GM12878 (cell line): ENCODE data around the gene ALDH1A1. TPM values are rescaled to one million over a fixed set of nuclear protein-coding genes. Genes with fewer than 3 reads are reported as not detected.

ENCODE experiments used
- ATAC-seq: fragments of 200-7000 bp; cut with Tn5 transposase; 3 replicates; pipeline ENCODE4 v1.9.1; 2020; ENCODE audit warnings: mild to moderate bottlenecking, moderate library complexity
- BruUV-seq: library from RNA; stranded (reverse); fragments of 400-500 nt; replicated peaks from 2 replicates; lab custom pipeline; 2021; lab: Mats Ljungman, UMichigan
- CTCF ChIA-PET: fragments of 300-600 bp; sonication (Branson Sonifier 250); formaldehyde crosslinking; extraction: SDS; loops from one replicate; lab custom pipeline; 2021; ENCODE audit warnings: inconsistent platforms; lab: Yijun Ruan, JAX
- POLR2A ChIA-PET: fragments of 350-600 bp; formaldehyde crosslinking; extraction: SDS; loops from one replicate; lab custom pipeline; 2021; ENCODE audit warnings: inconsistent platforms; lab: Charles Lee
- RAD21 ChIA-PET: fragments of 300-600 bp; sonication (Branson Sonifier 250); formaldehyde crosslinking; loops from one replicate; lab custom pipeline; 2023; ENCODE audit warnings: antibody characterized with exemption; ENCODE audit not compliant: unreplicated experiment; lab: Charles Lee
- SMC1A ChIA-PET: fragments of 300-600 bp; sonication (Branson Sonifier 250); formaldehyde crosslinking; loops from one replicate; lab custom pipeline; 2023; ENCODE audit not compliant: unreplicated experiment, uncharacterized antibody; lab: Charles Lee
- DNase-seq: peaks from one replicate; pipeline ENCODE4 v3.0.0-alpha.2; 2011; ENCODE audit warnings: low read depth, low spot score
- FAIRE-seq: peaks from 3 replicates; lab custom pipeline; 2011; peaks lifted over from hg19 to GRCh38; lab: Jason Lieb, UNC
- H2AFZ ChIP-seq: 2 replicates; pipeline ENCODE4 v1.6.0; 2011; ENCODE audit warnings: low read depth, low read length, control low read depth; ENCODE audit not compliant: control insufficient read depth
- H3K27ac ChIP-seq: 2 replicates; pipeline ENCODE4 v1.5.1; 2011; ENCODE audit warnings: control low read depth; ENCODE audit not compliant: control insufficient read depth, insufficient read depth
- H3K27me3 ChIP-seq, 2 experiments: replicated peaks in 1 of 2; 2 replicates each; pipeline versions ENCODE4 v1.6.0 to v1.6.1; 2011; ENCODE audit warnings: low read length in 1 of 2; ENCODE audit not compliant: control insufficient read depth in 2 of 2, insufficient read depth in 2 of 2
- H3K36me3 ChIP-seq, 2 experiments: 2 replicates each; pipeline ENCODE4 v1.5.1; 2011; ENCODE audit warnings: low read length in 1 of 2; ENCODE audit not compliant: control insufficient read depth in 2 of 2, insufficient read depth in 2 of 2
- H3K4me1 ChIP-seq: 2 replicates; pipeline ENCODE4 v1.6.1; 2011; ENCODE audit warnings: mild to moderate bottlenecking, low read length, moderate library complexity, mixed read lengths; ENCODE audit not compliant: control insufficient read depth, insufficient read depth
- H3K4me2 ChIP-seq: 2 replicates; pipeline ENCODE4 v1.6.0; 2011; ENCODE audit warnings: control low read depth; ENCODE audit not compliant: control insufficient read depth, insufficient read depth
- H3K4me3 ChIP-seq: fragments of 200-600 bp; sonication (generic); 2 replicates; pipeline ENCODE4 v1.5.1; 2016
- H3K79me2 ChIP-seq: 2 replicates; pipeline ENCODE4 v1.6.0; 2011; ENCODE audit warnings: low read length; ENCODE audit not compliant: control insufficient read depth, insufficient read depth
- H3K9ac ChIP-seq: 2 replicates; pipeline ENCODE4 v1.8.0; 2011; ENCODE audit warnings: low read length, control low read depth, mixed read lengths; ENCODE audit not compliant: control insufficient read depth, insufficient read depth
- H3K9me3 ChIP-seq: replicated peaks from 3 replicates; pipeline ENCODE4 v1.5.1; 2011; ENCODE audit warnings: mild to moderate bottlenecking, low read length; ENCODE audit not compliant: control insufficient read depth, insufficient read depth
- H4K20me1 ChIP-seq: 2 replicates; pipeline ENCODE4 v1.6.0; 2011; ENCODE audit not compliant: control insufficient read depth, insufficient read depth
- CUX1 ChIP-seq: IDR thresholded peaks from 2 replicates; pipeline ENCODE4 v1.6.1; 2012; ENCODE audit warnings: improper control_type of control experiment, low read depth, low read length; ENCODE audit not compliant: insufficient replicate concordance
- FOXK2 ChIP-seq: fragments of 450-650 bp; IDR thresholded peaks from 2 replicates; pipeline ENCODE4 v1.6.1; 2017; ENCODE audit warnings: mild to moderate bottlenecking, moderate library complexity
- JUNB ChIP-seq: IDR thresholded peaks from 2 replicates; pipeline ENCODE4 v1.6.1; 2016; ENCODE audit warnings: antibody characterized with exemption, mild to moderate bottlenecking
- MTA3 ChIP-seq: IDR thresholded peaks from 2 replicates; pipeline ENCODE4 v1.6.1; 2012; ENCODE audit warnings: low read length, inconsistent platforms, borderline replicate concordance
- NFIC ChIP-seq: IDR thresholded peaks from 2 replicates; pipeline ENCODE4 v1.6.1; 2012; ENCODE audit warnings: low read depth, mild to moderate bottlenecking, inconsistent platforms, low read length, moderate library complexity
- NR2C1 ChIP-seq: fragments of 450-650 bp; IDR thresholded peaks from 2 replicates; pipeline ENCODE4 v1.6.1; 2017; ENCODE audit warnings: antibody characterized with exemption, mild to moderate bottlenecking, moderate library complexity
- PAX5 ChIP-seq: IDR thresholded peaks from 2 replicates; pipeline ENCODE4 v1.6.1; 2011; ENCODE audit warnings: low read depth, low read length, borderline replicate concordance
- POLR2A ChIP-seq: IDR thresholded peaks from 2 replicates; pipeline ENCODE4 v1.6.1; 2011; ENCODE audit warnings: low read depth, mild to moderate bottlenecking, low read length
- POU2F2 ChIP-seq: IDR thresholded peaks from 3 replicates; pipeline ENCODE4 v1.6.1; 2011; ENCODE audit warnings: low read depth, mild to moderate bottlenecking, low read length, borderline replicate concordance
- TARDBP ChIP-seq: IDR thresholded peaks from 2 replicates; pipeline ENCODE4 v1.6.1; 2016; ENCODE audit warnings: borderline replicate concordance
- TCF7 ChIP-seq: IDR thresholded peaks from 2 replicates; pipeline ENCODE4 v1.6.1; 2014; ENCODE audit warnings: antibody characterized with exemption, borderline replicate concordance
- YY1 ChIP-seq: IDR thresholded peaks from 2 replicates; pipeline ENCODE4 v1.6.1; 2011; ENCODE audit warnings: low read depth, mild to moderate bottlenecking, low read length
- ZSCAN29 ChIP-seq: fragments of 450-650 bp; IDR thresholded peaks from 2 replicates; pipeline ENCODE4 v1.6.1; 2017; ENCODE audit warnings: mild to moderate bottlenecking, moderate library complexity
- WGBS: methylation state at CpG from one replicate; pipeline ENCODE4 v1.1.6; 2016; ENCODE audit warnings: low lambda C conversion rate; ENCODE audit not compliant: insufficient replicate concordance, insufficient coverage; ENCODE audit errors: missing lambda C conversion rate; 5-methylcytosine and 5-hydroxymethylcytosine counted together
- in situ Hi-C: fragments of 300-500 bp; cut with MboI; formaldehyde crosslinking; loops from 9 replicates; pipeline ENCODE4 v1.14.3; 2018; ENCODE audit warnings: mixed read lengths
- intact Hi-C: fragments of 100-400 bp; cut with micrococcal nuclease; formaldehyde crosslinking; loops from one replicate; pipeline ENCODE4 v1.14.2; 2022; ENCODE audit not compliant: unreplicated experiment
- polyA plus RNA-seq, 11 experiments: library from polyadenylated mRNA; depleted of rRNA in 4 of 11; unstranded in 6 of 11; stranded (reverse) in 5 of 11; fragments of >200 nt; fragmentation: Nextera tagmentation in 4 of 11; fragmentation: Illumina TruSeq in 1 of 11; extraction: Ambion mirVana in 4 of 11; extraction: Trizol in 1 of 11; gene quantifications; 1 replicate in 1 of 11; 2 replicates in 10 of 11; pipeline versions ENCODE4 v1.2.1 to v1.2.3, GENCODE V29; 2011 to 2016; ENCODE audit warnings: inconsistent platforms in 2 of 11, missing spikeins in 2 of 11, low read depth in 1 of 11
- total RNA-seq, 4 experiments: library from RNA; depleted of rRNA in 3 of 4; stranded (reverse); fragments of >200 nt in 3 of 4; fragmentation: Illumina TruSeq in 1 of 4; extraction: Trizol in 1 of 4; gene quantifications; 2 replicates each; pipeline versions ENCODE4 v1.2.1 to v1.2.3, GENCODE V29; 2013 to 2021

Gene ALDH1A1
- total and polyA plus RNA-seq, 10 of the 15 experiments (the other 5 are each of a cell fraction or from before 2014, with no cell fraction given) = 0.03 to 0.54 TPM; not detected in 8

GRCh38 chr9:72933730-72934665, 18.9 kb downstream of the ALDH1A1 start:
- no peak for ATAC-seq
- POLR2A ChIA-PET = no interaction called here
- FAIRE-seq = no peak
- Histone ChIP-seq H3K79me2 (no peaks in the 10 kb centered on the region), H3K9me3 (no peaks in the 10 kb centered on the region), H3K4me2 (no peak overlapping the region), H3K4me3 (no peak overlapping the region), H3K36me3 (no peaks in the 10 kb centered on the region), H3K27ac (no peak overlapping the region), H2AFZ (no peak overlapping the region), H4K20me1 (no peaks in the 10 kb centered on the region), H3K9ac (no peak overlapping the region), H3K4me1 (no peaks in the 10 kb centered on the region), H3K27me3 (no peaks in the 10 kb centered on the region; a peak in 1 of 4 replicates)
- RAD21 ChIA-PET = no interaction called here
- CTCF ChIA-PET = interaction anchor here (0.6 kb wide), 1 partner anchor 85 kb away, joined by 3 read pairs; no protein-coding TSS in a partner anchor
- no peak for DNase-seq
- BruUV-seq = no TSS peak
- 24% methylated on average over 4 of the region's 4 CpGs for WGBS
- intact Hi-C loops = no loop called here
- SMC1A ChIA-PET = no interaction called here
- in situ Hi-C loops = no loop called here
- no peak for TF ChIP-seq POU2F2
- no peak for TF ChIP-seq TARDBP
- TF ChIP-seq MTA3 = no peak
- no peak for TF ChIP-seq JUNB
- no peak for TF ChIP-seq NFIC
- no peak for TF ChIP-seq ZSCAN29
- TF ChIP-seq YY1 = no peak
- no peak for TF ChIP-seq FOXK2
- TF ChIP-seq NR2C1 = no peak
- TF ChIP-seq TCF7 = no peak
- TF ChIP-seq POLR2A = no peak
- TF ChIP-seq CUX1 = no peak
- no peak for TF ChIP-seq PAX5
